HG02852 (cell line): Measurements from ENCODE around the gene PRR16.

ENCODE experiments used
- ATAC-seq: cut with Tn5 transposase; IDR thresholded peaks from one replicate; pipeline ENCODE4 v1.9.1; 2021; ENCODE audit warnings: mild to moderate bottlenecking, moderate library complexity; ENCODE audit not compliant: unreplicated experiment

Gene PRR16

GRCh38 chr5:120567066-120567465 lies 103.0 kb downstream of the PRR16 start:
- no peak for ATAC-seq

- no peak for ATAC-seq
Measured at GRCh38 chr5:120567921-120568320, 103.8 kb downstream of the PRR16 start.

GRCh38 chr5:120568711-120569110 lies 104.6 kb downstream of the PRR16 start:
- ATAC-seq = no peak

- ATAC-seq = no peak
Measured at GRCh38 chr5:120576588-120576987, 112.5 kb downstream of the PRR16 start.

GRCh38 chr5:120582635-120583034 lies 118.5 kb downstream of the PRR16 start:
- no peak for ATAC-seq

GRCh38 chr5:120586646-120587045 lies 122.5 kb downstream of the PRR16 start:
- no peak for ATAC-seq

- ATAC-seq = no peak
Measured at GRCh38 chr5:120591911-120592310, 127.8 kb downstream of the PRR16 start.

- no peak for ATAC-seq
Measured at GRCh38 chr5:120599576-120599975, 135.5 kb downstream of the PRR16 start.

GRCh38 chr5:120600639-120601038 lies 136.5 kb downstream of the PRR16 start:
- no peak for ATAC-seq

- no peak for ATAC-seq
Measured at GRCh38 chr5:120602033-120602432, 137.9 kb downstream of the PRR16 start.

- ATAC-seq = no peak
Measured at GRCh38 chr5:120604884-120605283, 140.8 kb downstream of the PRR16 start.

- ATAC-seq = no peak
Measured at GRCh38 chr5:120605325-120606079, 141.4 kb downstream of the PRR16 start.

GRCh38 chr5:120609570-120609969 lies 145.5 kb downstream of the PRR16 start:
- no peak for ATAC-seq

- ATAC-seq = no peak
Measured at GRCh38 chr5:120610145-120610544, 146.0 kb downstream of the PRR16 start.

GRCh38 chr5:120613729-120614128 lies 149.6 kb downstream of the PRR16 start:
- no peak for ATAC-seq

GRCh38 chr5:120614531-120615180 lies 150.6 kb downstream of the PRR16 start:
- ATAC-seq = no peak

- no peak for ATAC-seq
Measured at GRCh38 chr5:120615967-120616645, 152.0 kb downstream of the PRR16 start.

GRCh38 chr5:120621339-120621738 lies 157.2 kb downstream of the PRR16 start:
- no peak for ATAC-seq

GRCh38 chr5:120624021-120624563 lies 160.0 kb downstream of the PRR16 start:
- no peak for ATAC-seq

- ATAC-seq = no peak
Measured at GRCh38 chr5:120628156-120628555, 164.1 kb downstream of the PRR16 start.

- no peak for ATAC-seq
Measured at GRCh38 chr5:120630550-120630949, 166.4 kb downstream of the PRR16 start.

- ATAC-seq = no peak
Measured at GRCh38 chr5:120631611-120632010, 167.5 kb downstream of the PRR16 start.
